Dermis microvascular lymphatic vessel endothelial cell (primary cell): ENCODE measurements around the gene FBLL1. TPM values are rescaled to one million over a fixed set of nuclear protein-coding genes. Genes with fewer than 3 reads are reported as not detected.
"Not testable (repeated sequence)": the region's sequence is repeated elsewhere in the genome, so short reads cannot be mapped to it uniquely, and the experiment has no call there.

ENCODE experiments used
- DNase-seq, 2 donors: peaks; one replicate each; pipeline versions ENCODE4 v3.0.0 to v3.0.0-alpha.2; 2010; ENCODE audit warnings: low read depth in 2 of 2
- total RNA-seq: library from RNA; depleted of rRNA; stranded (reverse); fragments of >200 nt; gene quantifications from 2 replicates; pipeline ENCODE4 v1.2.1, GENCODE V29; 2014

The FBLL1 gene
- total RNA-seq, 1 donor from 2014 or later, result 0.13 TPM

GRCh38 chr5:168552146-168552545 lies 23.0 kb downstream of the FBLL1 start:
- peak; percentile 36 to 50 for DNase-seq

- no peak for DNase-seq
Observed at GRCh38 chr5:168553377-168554130, 24.4 kb downstream of the FBLL1 start.

GRCh38 chr5:168557389-168557788 lies 28.3 kb downstream of the FBLL1 start:
- DNase-seq, result no peak

GRCh38 chr5:168562279-168562678 lies 33.2 kb downstream of the FBLL1 start:
- DNase-seq, result no peak

- DNase-seq, result no peak
Observed at GRCh38 chr5:168563959-168564358, 34.9 kb downstream of the FBLL1 start.

GRCh38 chr5:168568738-168569137 lies 39.6 kb downstream of the FBLL1 start:
- no peak for DNase-seq

GRCh38 chr5:168570490-168571328 lies 41.6 kb downstream of the FBLL1 start:
- DNase-seq, result no peak

- not testable (repeated sequence) for DNase-seq
Observed at GRCh38 chr5:168573663-168574062, 44.6 kb downstream of the FBLL1 start.

- DNase-seq, result not testable (repeated sequence)
Observed at GRCh38 chr5:168574156-168574555, 45.1 kb downstream of the FBLL1 start.

GRCh38 chr5:168575391-168576372 lies 46.6 kb downstream of the FBLL1 start:
- DNase-seq, result no peak

- DNase-seq, result peak in 1 of 2 donors; percentile 23
Observed at GRCh38 chr5:168578006-168578405, 48.9 kb downstream of the FBLL1 start.

- DNase-seq, result peak; percentile 32 to 71
Observed at GRCh38 chr5:168578538-168579487, 49.7 kb downstream of the FBLL1 start, which contains the start of gene PANK3. Gene PANK3 (minus strand): TSS chr5:168579368. CDS start chr5:168579283, 85 bp downstream.

GRCh38 chr5:168579488-168580226 lies 50.6 kb downstream of the FBLL1 start:
- DNase-seq, result peak; percentile 90 to 99

GRCh38 chr5:168580227-168580508 lies 51.1 kb downstream of the FBLL1 start:
- DNase-seq, result no peak

Other genes with a start within 250 kb of the FBLL1 start
- gene WWC1, start 237.7 kb upstream of the FBLL1 start, total RNA-seq, result 0.13 and 0.63 TPM in 2 replicates
- 71.7 and 92.4 TPM in 2 replicates for gene RARS1, start 42.8 kb upstream of the FBLL1 start, total RNA-seq
- 43.1 and 49.6 TPM in 2 replicates for gene PANK3, start 50.1 kb downstream of the FBLL1 start, total RNA-seq